Activated CD4-positive, alpha-beta T cell treated with anti-CD3 and anti-CD28 coated beads, Interleukin-2, Interleukin-4, amounts not matched to agents 100 ng/mL and 50 ng/mL, durations not matched to agents 16 hours and 8 hours (primary cell): ENCODE measurements around the gene SGCA.

Source experiments
- DNase-seq: peaks from one replicate; pipeline ENCODE4 v3.0.0-alpha.2; 2020; ENCODE audit warnings: low spot score

SGCA gene

DNA sequence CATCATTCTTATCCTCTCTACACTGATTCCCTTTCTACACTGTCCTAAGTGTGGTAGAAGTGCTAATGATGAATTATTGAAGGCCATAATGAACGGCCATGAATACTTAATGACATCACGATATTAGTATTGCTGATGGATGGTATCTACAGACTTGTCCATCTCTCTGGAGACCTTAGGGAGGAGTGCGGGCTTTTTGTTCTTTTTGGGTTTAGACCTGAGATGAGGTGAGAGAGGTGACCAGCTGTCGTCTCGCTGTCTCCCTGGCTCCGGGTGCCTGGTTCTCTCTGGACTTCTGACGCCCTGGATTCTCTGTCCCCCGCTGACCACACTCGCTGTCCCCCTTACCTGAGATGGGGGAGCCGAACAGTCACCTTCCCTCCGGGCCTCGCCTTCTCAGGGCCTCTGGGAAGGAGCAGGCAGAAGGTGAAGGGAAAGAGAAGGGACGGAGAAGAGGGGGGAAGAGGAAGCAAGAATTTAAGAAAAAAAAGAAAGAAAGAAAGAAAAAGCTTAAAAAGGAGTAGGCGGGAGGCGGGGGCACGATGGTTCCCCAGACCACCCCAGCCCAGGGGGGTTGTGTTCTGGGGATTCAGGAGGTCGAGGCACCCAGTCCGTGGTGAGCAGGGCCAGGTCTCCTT, 17.1 kb downstream of the SGCA start:
- DNase-seq: no peak

DNA sequence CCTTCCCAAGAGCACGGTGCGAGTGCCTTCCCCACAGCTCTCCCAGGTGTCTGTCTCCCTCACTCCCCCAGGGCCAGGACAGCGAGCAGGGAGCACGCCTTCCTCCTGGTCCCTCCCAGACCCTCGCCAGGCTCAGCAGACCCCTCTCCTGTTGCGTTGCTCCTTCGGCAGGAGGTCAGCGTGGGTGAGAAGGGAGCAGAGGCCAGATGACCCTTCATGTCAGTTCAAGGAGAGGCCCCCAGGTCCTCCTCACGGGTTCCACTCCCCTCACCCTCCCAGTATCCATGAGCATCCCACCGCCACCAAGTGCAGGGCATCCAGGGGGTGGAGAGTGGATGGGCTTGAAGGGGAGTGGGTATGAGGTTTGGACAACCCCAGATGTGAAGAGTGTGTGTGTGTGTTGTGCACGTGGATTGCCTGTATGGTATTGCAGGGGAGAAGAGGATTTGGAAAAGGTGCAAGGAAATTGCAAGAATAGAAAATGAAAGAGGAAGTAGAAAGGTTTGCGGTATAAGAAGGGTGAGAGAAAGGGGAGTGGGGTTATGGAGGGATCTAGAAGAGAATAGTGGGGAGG, 17.7 kb downstream of the SGCA start:
- DNase-seq: no peak

DNA sequence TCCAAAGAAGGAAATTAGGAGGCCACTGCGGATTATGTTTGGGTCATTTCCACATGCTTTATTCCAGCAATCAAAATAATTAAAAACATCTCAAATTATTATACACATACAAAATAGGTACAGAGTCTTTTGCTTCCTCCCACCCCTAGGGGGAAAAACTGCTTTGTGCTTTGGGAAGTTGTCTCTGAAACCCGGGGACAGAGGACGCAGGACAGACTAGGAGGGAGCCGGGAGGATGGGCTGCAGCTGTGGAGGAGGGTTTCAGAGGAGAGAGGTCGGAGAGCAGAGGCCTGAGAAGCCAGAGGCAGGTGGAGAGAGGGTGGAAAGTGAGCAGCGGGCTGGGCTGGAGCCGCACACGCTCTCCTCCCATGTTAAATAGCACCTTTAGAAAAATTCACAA, 18.3 kb downstream of the SGCA start:
- DNase-seq: no peak

DNA sequence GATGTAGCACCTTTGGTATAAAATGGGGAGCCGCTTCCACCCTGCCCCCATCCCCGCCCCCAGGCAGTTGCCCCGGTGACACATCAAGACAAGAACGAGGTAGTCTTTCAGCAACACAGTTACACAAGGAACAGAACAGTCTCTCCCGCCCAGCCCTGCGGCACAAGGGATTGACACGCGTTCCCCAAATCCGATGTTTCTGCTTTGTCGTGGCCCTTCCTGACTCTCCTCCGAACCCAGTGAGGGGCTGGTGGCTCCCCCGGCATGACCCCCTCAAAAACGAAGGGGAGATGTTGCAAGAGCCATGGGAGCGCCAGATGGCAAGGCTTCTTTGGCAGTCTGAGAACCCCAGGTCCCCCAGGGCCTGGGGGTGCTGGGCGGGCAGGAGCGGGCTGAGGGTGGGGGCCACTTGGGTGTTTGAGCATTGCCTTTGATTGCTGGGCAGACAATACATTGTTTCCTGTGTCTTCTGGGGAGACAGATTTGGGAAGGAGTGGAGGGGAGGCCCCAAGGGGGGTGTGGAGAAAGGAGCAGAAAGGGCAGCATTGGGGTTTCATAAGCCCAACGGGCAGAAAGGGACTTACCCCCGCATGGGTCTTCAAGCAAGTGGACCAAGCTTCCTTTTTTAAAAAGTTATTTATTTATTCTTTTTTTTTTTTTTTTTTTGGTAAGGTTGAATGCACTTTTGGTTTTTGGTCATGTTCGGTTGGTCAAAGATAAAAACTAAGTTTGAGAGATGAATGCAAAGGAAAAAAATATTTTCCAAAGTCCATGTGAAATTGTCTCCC, 19.0 kb downstream of the SGCA start:
- DNase-seq: no peak

DNA sequence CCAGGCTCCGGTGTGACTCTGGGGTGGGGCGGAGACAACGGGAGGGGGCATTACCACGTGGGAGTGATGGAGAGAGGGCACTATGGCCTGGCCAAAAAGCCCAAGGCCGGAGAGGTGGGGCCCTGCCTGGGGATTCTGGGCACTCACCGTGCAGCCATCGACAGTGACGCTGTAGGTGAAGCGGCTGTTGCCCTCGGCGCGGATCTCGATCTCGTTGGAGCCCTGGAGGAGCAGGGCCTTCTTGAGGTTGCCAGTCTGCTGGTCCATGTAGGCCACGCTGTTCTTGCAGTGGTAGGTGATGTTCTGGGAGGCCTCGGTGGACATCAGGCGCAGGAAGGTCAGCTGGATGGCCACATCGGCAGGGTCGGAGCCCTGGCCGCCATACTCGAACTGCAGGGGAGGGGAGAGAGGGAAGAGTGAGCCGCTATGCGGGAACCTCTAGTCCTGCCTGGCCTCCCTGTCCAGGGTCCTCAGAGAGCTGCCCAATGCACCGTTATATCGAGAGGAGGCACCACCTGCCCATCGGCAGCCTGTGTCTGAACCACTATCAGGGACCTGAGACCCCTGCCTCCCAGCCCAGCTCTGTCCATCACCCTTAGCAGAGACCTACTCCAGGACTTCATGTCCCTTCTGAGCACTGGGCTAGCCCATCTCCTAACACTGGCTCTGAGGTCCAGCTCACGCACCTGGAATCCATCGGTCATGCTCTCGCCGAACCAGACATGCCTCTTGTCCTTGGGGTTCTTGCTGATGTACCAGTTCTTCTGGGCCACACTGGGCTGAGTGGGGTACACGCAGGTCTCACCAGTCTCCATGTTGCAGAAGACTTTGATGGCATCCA, 20.0 kb downstream of the SGCA start:
- DNase-seq: no peak

DNA sequence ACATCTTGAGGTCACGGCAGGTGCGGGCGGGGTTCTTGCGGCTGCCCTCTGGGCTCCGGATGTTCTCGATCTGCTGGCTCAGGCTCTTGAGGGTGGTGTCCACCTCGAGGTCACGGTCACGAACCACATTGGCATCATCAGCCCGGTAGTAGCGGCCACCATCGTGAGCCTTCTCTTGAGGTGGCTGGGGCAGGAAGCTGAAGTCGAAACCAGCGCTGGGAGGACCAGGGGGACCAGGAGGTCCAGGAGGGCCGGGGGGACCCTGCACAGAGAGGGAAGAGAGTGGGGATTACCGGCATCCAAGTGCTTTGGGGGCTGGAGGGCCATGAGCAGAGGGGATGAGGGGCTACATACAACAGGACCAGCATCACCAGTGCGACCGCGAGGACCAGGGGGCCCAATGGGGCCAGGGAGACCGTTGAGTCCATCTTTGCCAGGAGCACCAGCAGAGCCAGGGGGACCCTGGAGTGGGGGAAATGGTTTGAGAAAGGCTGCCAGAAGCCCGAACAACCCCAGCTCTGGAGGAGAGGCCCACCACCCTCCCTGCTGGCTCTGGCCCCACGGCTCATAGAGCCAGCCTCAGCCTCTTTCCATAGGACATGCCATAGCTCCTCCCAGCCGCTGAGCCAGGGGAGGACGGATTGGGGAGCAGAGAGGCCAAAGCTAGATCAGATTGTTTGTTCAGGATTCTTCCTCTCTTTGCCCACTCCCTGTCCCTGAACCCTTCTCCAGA, 21.0 kb downstream of the SGCA start:
- no peak for DNase-seq

DNA sequence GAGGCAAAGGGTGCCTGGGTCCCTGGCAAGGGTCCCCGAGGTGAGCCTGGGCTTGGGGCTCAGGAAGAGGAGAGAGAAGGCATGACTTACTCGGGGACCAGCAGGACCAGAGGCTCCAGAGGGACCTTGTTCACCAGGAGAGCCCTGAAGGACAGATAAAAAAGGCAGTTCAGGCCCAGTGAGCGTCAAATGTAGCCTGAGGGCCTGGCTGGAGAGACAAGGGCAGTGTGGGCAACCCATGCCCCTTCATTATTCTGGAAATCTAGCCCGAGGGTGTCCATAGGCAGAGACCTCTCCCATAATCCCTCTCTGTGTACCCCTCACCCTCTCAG, 21.6 kb downstream of the SGCA start:
- DNase-seq: no peak

DNA sequence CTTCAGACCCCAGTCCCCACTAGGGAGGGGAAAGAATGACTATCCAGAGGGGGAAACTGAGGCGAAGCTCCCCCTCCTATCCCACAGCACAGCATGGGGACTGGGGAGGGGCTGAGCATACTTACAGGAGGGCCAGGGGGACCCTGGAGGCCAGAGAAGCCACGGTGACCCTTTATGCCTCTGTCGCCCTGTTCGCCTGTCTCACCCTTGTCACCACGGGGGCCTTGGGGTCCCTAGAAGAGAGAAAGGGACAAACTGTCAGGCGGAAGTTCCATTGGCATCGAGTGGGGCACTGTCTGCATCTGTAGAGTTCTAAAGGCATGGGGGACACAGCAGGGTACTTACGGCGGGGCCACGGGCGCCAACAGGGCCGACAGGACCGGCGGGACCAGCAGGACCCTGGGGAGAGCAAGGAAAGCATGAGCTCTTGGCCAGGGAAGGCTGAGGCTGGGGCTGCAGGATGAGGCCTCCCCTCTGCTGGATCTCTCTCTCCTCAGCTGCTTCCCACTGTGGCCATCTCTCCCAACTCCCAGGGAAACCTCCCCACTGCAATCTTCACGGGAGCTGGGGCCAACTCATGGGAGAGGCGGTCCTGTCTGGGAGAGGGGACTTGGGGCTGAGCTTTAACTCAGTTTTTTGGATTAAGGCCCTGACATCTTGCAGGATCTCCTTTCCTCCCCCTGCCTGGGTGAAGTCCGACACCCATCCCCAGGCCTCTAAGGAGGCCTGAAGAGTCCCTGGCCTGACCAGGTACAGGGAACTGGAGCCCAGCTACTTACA, 22.1 kb downstream of the SGCA start:
- no peak for DNase-seq

DNA sequence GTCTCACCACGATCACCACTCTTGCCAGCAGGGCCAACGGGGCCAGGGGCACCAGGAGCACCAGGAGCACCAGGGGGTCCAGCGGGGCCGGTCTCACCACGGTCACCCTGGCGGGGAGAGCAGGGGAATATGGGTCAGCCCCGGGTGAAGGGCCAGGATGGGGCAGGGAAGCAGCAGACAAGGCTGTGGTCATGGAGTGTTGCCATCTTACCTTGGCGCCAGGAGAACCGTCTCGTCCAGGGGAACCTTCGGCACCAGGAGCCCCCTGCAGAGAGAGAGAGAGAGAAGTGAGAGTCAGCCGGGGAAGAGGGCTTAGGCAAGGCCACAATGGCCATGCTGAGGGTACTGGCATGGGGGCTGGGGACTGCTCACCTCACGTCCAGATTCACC, 22.7 kb downstream of the SGCA start:
- no peak for DNase-seq

DNA sequence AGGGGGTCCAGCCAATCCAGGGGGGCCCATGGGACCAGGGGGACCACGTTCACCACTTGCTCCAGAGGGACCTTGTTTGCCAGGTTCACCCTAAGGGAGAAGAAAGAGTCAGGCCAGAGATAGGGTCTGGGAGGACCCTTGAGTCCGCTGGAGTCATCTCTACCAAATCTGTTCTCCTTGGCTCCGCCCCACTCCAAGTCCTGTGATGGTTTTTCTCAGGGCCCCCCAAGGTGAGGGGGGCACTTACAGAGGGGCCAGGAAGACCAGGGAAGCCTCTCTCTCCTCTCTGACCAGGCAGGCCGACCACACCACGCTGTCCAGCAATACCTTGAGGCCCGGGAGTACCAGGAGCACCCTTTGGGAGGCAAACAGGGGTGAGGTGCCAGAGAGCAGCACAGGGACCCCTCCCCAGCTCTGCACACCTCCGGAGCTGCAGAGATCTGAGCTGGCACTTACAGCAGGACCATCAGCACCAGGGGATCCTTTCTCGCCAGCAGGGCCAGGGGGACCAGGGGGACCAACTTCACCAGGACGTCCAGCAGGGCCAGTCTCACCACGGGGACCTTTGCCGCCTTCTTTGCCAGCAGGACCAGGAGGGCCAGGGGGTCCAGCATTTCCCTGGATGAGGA, 23.2 kb downstream of the SGCA start:
- DNase-seq: no peak

DNA sequence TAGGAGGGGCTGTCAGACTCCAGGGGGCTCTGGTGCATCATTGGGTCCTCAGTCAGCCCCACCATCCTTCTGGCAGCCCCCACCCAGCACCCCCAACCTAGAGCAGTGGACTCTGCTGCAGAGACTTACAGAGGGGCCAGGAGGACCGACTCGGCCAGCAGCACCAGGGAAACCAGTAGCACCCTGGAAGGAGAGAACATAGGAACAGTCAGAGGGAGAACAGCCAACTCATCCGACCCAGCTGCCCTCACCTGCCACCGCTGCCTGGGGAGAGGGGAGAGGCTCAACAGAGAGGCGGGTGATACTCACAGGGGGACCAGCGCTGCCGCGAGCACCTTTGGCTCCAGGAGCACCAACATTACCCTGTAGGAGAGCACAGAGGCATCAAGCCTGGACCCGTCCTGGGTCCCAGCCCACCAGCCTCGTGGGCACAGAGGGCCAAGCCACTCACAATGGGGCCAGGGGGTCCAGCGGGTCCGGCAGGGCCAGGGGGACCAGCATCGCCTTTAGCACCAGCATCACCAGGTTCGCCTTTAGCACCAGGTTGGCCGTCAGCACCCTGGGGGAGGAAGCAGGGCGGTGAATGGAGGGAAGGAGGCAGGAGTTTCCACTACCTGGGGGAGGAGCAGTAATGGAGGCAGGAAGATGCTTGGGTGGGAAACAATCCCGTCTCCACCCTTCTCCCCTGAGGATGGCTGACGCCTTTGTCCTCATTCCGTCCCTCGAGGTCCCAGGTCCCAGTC, 23.9 kb downstream of the SGCA start:
- DNase-seq: no peak

DNA sequence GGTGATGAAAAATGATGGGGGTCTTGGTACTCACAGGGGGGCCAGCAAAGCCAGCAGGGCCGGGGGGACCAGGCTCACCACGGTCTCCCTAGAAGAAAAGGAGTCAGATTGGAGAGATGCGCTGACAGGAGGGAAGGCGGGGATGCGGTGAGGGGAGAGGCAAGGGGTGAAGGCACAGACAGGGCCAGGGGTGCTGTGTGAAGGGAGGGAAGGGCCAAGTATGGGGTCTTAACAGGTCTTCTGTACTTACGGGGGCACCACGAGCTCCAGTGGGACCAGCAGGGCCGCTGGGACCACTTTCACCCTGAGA, 24.4 kb downstream of the SGCA start:
- no peak for DNase-seq

DNA sequence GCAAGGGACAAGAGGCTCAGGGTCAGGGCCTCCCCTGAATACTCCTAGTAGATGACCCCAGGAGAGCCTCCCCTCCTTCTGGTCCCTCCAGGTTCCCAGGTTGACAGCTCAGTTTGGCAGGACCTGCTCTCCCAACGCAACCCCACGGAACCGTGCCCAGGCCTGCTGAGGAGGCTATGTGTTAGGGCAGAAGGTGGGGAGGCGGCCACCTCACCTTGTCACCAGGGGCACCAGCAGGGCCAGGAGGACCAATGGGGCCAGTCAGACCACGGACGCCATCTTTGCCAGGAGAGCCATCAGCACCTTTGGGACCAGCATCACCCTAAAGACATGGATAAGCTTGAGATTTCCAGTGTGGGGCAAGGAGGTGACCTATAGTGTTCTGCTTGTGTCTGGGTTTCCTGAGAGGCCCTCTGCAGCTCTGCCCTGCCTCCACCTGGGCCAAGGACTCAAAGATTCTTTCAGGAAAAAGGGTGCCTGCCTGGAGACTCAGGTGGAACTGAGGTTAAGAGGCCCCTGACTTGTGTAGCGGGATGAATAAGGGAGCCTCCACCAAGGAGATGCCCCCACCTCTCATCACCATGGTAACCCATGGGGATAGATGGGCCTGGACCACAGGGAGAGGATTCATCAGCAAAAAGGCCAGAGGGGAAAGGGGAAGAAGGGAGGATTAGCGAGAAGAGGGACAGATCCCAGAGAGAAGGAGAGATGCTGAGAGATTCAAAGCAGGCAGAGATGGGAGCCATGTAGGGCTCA, 25.0 kb downstream of the SGCA start:
- no peak for DNase-seq

DNA sequence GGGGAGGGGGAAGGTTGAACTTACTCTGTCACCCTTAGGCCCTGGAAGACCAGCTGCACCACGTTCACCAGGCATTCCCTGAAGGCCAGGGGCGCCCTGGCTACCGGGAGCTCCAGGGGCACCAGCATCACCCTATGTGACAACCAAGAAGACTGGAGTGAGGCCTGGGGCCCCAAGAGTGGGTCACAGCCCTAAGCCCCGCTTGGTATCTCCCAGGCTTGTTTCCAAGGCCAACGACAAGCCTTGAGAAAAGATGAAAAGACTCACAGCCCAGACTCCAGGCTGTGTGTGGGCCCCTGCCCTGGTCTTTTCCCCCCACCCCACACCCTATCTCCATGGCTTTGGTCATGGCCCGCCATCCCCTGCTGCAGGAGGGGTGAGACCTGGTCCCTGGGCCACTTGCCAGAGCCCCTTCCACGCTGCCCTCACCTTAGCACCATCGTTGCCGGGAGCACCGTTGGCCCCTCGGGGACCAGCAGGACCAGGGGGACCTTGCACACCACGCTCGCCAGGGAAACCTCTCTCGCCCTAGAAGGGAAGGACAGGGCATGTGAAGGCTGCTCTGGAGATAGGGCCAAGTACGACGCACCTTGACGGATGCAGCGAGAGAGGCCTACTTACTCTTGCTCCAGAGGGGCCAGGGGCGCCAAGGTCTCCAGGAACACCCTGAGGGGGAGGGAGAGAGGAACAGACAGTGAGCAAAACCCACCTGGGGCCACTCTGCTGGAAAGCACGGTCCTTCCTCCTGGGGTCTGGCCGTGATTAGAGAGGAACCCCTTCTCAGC, 25.7 kb downstream of the SGCA start:
- DNase-seq: no peak

DNA sequence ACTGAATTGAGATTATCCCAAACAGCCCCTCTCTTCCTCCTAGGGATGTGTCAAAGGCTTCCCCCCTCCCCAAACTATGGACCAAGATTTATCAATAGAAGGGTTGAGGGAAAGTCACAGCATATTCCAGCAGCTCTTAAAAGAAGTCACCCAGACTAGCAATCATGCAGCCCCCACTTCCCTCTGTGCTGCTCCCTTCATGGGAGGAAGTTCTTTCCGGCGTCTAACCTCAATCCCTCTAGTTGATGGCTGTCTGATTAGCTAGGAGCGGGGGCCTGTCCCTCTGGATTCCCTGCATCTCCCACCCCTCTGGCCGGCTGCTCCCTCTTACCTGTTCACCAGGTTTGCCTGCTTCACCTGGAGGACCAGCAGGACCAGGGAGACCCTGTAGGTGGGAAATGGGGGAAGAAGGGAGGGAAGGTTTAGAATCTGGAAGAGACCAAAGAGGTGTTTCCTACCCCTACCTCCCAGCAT, 26.4 kb downstream of the SGCA start:
- DNase-seq: no peak

DNA sequence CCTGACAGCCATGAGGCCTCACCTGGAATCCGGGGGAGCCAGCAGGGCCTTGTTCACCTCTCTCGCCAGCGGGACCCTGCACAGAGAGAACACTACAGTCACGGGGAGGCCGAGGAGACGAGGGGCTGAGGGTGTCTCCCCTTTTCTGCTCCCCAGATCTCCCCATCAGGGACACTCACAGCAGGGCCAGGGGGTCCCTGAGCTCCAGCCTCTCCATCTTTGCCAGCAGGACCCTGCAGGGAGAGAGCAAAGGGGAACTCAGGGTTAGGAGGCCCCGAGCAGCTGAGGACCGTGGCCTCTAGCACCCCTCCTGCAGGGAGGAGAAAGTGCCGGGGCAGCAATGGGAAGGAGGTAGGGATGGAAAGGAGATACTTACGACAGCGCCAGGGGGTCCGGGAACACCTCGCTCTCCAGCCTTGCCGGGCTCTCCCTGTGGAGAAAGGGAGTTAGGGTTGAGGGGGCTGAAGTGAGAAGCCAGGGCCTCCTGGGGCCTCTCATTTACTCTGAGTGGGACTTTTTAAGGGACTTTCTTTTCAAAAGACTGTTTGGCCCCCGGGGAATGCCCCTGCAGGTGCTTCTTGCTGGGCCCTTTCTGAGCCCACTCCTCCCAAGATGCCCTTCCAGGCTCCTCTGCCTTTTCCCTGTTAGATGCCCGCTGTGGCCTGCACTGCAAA, 26.9 kb downstream of the SGCA start:
- no peak for DNase-seq

DNA sequence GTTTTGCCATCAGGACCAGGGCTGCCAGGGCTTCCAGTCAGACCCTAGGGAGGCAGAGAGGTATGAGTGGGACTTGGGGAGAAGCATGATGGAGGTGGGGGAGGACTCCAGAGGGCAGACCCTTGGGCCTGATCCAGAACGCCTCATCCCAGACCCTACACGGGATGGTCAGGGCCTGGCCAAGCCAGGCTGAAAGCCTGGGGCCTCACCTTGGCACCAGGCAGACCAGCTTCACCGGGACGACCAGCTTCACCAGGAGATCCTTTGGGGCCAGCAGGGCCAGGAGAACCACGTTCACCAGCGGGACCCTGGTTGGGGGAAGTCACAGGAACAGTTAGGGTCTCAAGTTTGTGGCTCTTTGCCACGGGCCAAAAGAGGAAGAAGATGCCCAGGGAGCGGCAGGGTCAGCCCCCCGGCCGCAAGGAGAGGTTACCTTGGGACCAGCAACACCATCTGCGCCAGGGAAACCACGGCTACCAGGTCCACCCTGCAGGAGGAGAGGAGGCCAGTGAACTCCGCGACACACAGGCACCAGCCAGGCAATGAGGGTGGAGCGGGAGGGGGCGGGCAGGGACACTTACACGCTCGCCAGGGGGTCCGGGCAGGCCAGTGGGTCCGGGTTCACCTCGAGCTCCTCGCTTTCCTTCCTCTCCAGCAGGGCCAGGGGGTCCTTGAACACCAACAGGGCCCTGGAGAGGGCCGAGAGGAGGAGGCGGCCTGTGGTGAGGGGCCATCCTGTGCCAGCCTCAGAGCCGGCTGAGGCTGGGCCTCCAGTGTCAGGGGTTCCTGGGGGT, 28.5 kb downstream of the SGCA start:
- no peak for DNase-seq
